Osteoblast (primary cell): ENCODE measurements around the gene TBL1X. TPM values are rescaled to one million over a fixed set of nuclear protein-coding genes. Genes with fewer than 3 reads are reported as not detected.
"Not testable (repeated sequence)": the region's sequence is repeated elsewhere in the genome, so short reads cannot be mapped to it uniquely, and the experiment has no call there.

ENCODE experiments used
- DNase-seq: peaks from one replicate; pipeline ENCODE4 v3.0.0; 2011; ENCODE audit warnings: low spot score, mixed read lengths; ENCODE audit not compliant: insufficient read length; ENCODE audit errors: missing footprints
- H2AFZ ChIP-seq: 2 replicates; pipeline ENCODE4 v1.6.0; 2011; ENCODE audit warnings: mild to moderate bottlenecking, low read length
- H3K27ac ChIP-seq: 2 replicates; pipeline ENCODE4 v1.5.1; 2011; ENCODE audit warnings: mild to moderate bottlenecking, low read depth, low read length, moderate library complexity
- H3K27me3 ChIP-seq: 2 replicates; pipeline ENCODE4 v1.6.0; 2012; ENCODE audit warnings: mild to moderate bottlenecking, control low read depth, inconsistent platforms, low read length, moderate library complexity; ENCODE audit not compliant: insufficient read depth
- H3K36me3 ChIP-seq: 2 replicates; pipeline ENCODE4 v1.5.1; 2011; ENCODE audit warnings: mild to moderate bottlenecking, low read length, control low read depth, moderate library complexity; ENCODE audit not compliant: insufficient read depth
- H3K4me1 ChIP-seq: 2 replicates; pipeline ENCODE4 v1.5.1; 2011; ENCODE audit warnings: mild to moderate bottlenecking, low read length, control low read depth, moderate library complexity; ENCODE audit not compliant: insufficient read depth
- H3K4me2 ChIP-seq: 2 replicates; pipeline ENCODE4 v1.6.0; 2011; ENCODE audit warnings: mild to moderate bottlenecking, low read length; ENCODE audit not compliant: insufficient read depth
- H3K4me3 ChIP-seq: fragments of 200-600 bp; sonication (generic); 3 replicates; pipeline ENCODE4 v1.5.1; 2012; ENCODE audit warnings: mild to moderate bottlenecking, low read length, inconsistent platforms; ENCODE audit not compliant: insufficient read depth
- H3K79me2 ChIP-seq: 2 replicates; pipeline ENCODE4 v1.6.0; 2012; ENCODE audit warnings: mild to moderate bottlenecking, low read length, control low read depth, inconsistent platforms; ENCODE audit not compliant: insufficient read depth
- H3K9me3 ChIP-seq: 2 replicates; pipeline ENCODE4 v1.5.1; 2011; ENCODE audit warnings: low read depth, low read length, control low read depth
- H4K20me1 ChIP-seq: 2 replicates; pipeline ENCODE4 v1.6.0; 2012; ENCODE audit warnings: mild to moderate bottlenecking, low read length, control low read depth; ENCODE audit not compliant: insufficient read depth
- CTCF ChIP-seq: IDR thresholded peaks from 2 replicates; pipeline ENCODE4 v1.5.1; 2011; ENCODE audit warnings: mild to moderate bottlenecking, low read depth, low read length, moderate library complexity; ENCODE audit errors: extremely low read depth
- total RNA-seq: library from RNA; depleted of rRNA; stranded (reverse); fragments of >200 nt; gene quantifications from 2 replicates; pipeline ENCODE4 v1.2.3, GENCODE V29; 2012

TBL1X gene
- total RNA-seq, 1 donor: 15.2 TPM

GRCh38 chrX:9765737-9766097, 300.9 kb downstream of the TBL1X start, which contains the start of gene GPR143:
TSS of gene GPR143 (minus strand) at chrX:9765847. CDS start at chrX:9765817, 30 bp downstream.
- TF ChIP-seq CTCF: no peak
- no peaks in the 10 kb centered on the region for H3K9me3 ChIP-seq
- no peak within 1 kb of the TSS for H3K4me2 ChIP-seq
- no peaks in the 10 kb centered on the region for H3K79me2 ChIP-seq
- no peak within 1 kb of the TSS for H3K27ac ChIP-seq
- H4K20me1 ChIP-seq: no peaks in the 10 kb centered on the region
- no peaks in the 10 kb centered on the region for H3K4me1 ChIP-seq
- no peak within 1 kb of the TSS for H3K4me3 ChIP-seq
- no peak within 1 kb of the TSS for H2AFZ ChIP-seq
- H3K36me3 ChIP-seq: no peaks in the 10 kb centered on the region
- peak; percentile 76 for DNase-seq
- no peaks in the 10 kb centered on the region for H3K27me3 ChIP-seq

- DNase-seq: no peak
- Histone ChIP-seq H3K9me3 (no peaks in the 10 kb centered on the region), H3K4me2 (no peak overlapping the region), H3K79me2 (no peaks in the 10 kb centered on the region), H3K27me3 (no peaks in the 10 kb centered on the region), H4K20me1 (no peaks in the 10 kb centered on the region), H3K4me3 (no peak overlapping the region), H2AFZ (no peak overlapping the region), H3K27ac (no peak overlapping the region), H3K4me1 (no peaks in the 10 kb centered on the region), H3K36me3 (no peaks in the 10 kb centered on the region)
- no peak for TF ChIP-seq CTCF
Observed at GRCh38 chrX:9767375-9767774, 302.5 kb downstream of the TBL1X start.

GRCh38 chrX:9768321-9768839, 303.5 kb downstream of the TBL1X start:
- H3K79me2 ChIP-seq, H3K36me3 ChIP-seq, H3K4me2 ChIP-seq, H2AFZ ChIP-seq, DNase-seq, H3K27me3 ChIP-seq, H3K9me3 ChIP-seq, H3K4me3 ChIP-seq, H3K27ac ChIP-seq, H4K20me1 ChIP-seq, H3K4me1 ChIP-seq: not testable (repeated sequence)

- no peaks in the 10 kb centered on the region for H4K20me1 ChIP-seq
- no peak overlapping the region for H3K27ac ChIP-seq
- H3K27me3 ChIP-seq: no peaks in the 10 kb centered on the region
- H3K79me2 ChIP-seq: no peaks in the 10 kb centered on the region
- no peak overlapping the region for H3K4me3 ChIP-seq
- no peaks in the 10 kb centered on the region for H3K9me3 ChIP-seq
- TF ChIP-seq CTCF: no peak
- H3K36me3 ChIP-seq: no peaks in the 10 kb centered on the region
- DNase-seq: no peak
- H3K4me2 ChIP-seq: no peak overlapping the region
- no peaks in the 10 kb centered on the region for H3K4me1 ChIP-seq
- no peak overlapping the region for H2AFZ ChIP-seq
Observed at GRCh38 chrX:9770319-9770718, 305.5 kb downstream of the TBL1X start.
